Fibroblast of villous mesenchyme (primary cell): Measurements from ENCODE around the gene SH3BGRL. TPM values are rescaled to one million over a fixed set of nuclear protein-coding genes. Genes with fewer than 3 reads are reported as not detected.

ENCODE experiments used
- DNase-seq: peaks from one replicate; pipeline ENCODE4 v3.0.0-alpha.2; 2010; ENCODE audit warnings: low read depth
- H3K4me3 ChIP-seq: 2 replicates; pipeline ENCODE4 v1.5.1; 2011; ENCODE audit warnings: low read depth, mild to moderate bottlenecking, low read length
- CTCF ChIP-seq: IDR thresholded peaks from 2 replicates; pipeline ENCODE4 v1.5.1; 2012; ENCODE audit warnings: low read depth, mild to moderate bottlenecking, low read length; ENCODE audit not compliant: insufficient read depth
- total RNA-seq: library from RNA; depleted of rRNA; stranded (reverse); fragments of >200 nt; gene quantifications from 2 replicates; pipeline ENCODE4 v1.2.3, GENCODE V29; 2012

Gene SH3BGRL
- total RNA-seq, 1 donor = 74.7 TPM

GRCh38 chrX:81278616-81279015 is 76.7 kb downstream of the SH3BGRL start:
- no peak for DNase-seq
- H3K4me3 ChIP-seq = no peak overlapping the region

GRCh38 chrX:81280148-81280547 is 78.2 kb downstream of the SH3BGRL start:
- TF ChIP-seq CTCF = peak; percentile 19
- no peak overlapping the region for H3K4me3 ChIP-seq
- DNase-seq = no peak

More at GRCh38 chrX:81278616-81279015, 76.7 kb downstream of the SH3BGRL start:
- TF ChIP-seq CTCF = no peak

GRCh38 chrX:81286075-81286474 is 84.2 kb downstream of the SH3BGRL start:
- no peak for TF ChIP-seq CTCF
- no peak overlapping the region for H3K4me3 ChIP-seq
- no peak for DNase-seq

GRCh38 chrX:81286608-81287007 is 84.7 kb downstream of the SH3BGRL start:
- TF ChIP-seq CTCF = no peak
- no peak overlapping the region for H3K4me3 ChIP-seq
- no peak for DNase-seq

GRCh38 chrX:81291996-81292395 is 90.1 kb downstream of the SH3BGRL start:
- H3K4me3 ChIP-seq = no peak overlapping the region
- TF ChIP-seq CTCF = no peak
- no peak for DNase-seq

GRCh38 chrX:81294101-81294500 is 92.2 kb downstream of the SH3BGRL start:
- DNase-seq = no peak
- no peak for TF ChIP-seq CTCF
- no peak overlapping the region for H3K4me3 ChIP-seq

GRCh38 chrX:81301877-81302276 is 100.0 kb downstream of the SH3BGRL start:
- DNase-seq = no peak
- no peak for TF ChIP-seq CTCF

More at GRCh38 chrX:81301877-81302276, 100.0 kb downstream of the SH3BGRL start:
- no peak overlapping the region for H3K4me3 ChIP-seq
